HG03354 (cell line): ENCODE data around the gene TICRR.
A peak's percentile ranks its signal among the peaks of the same experiment; 100 is the strongest.
"Not testable (repeated sequence)": the region's sequence is repeated elsewhere in the genome, so short reads cannot be mapped to it uniquely, and the experiment has no call there.

Experiments
- ATAC-seq: cut with Tn5 transposase; IDR thresholded peaks from one replicate; pipeline ENCODE4 v1.9.1; 2021; ENCODE audit warnings: mild to moderate bottlenecking; ENCODE audit not compliant: unreplicated experiment, poor library complexity, severe bottlenecking

The TICRR gene

GRCh38 chr15:89566621-89567294 lies 8.5 kb upstream of the TICRR start:
- ATAC-seq = no peak

DNA sequence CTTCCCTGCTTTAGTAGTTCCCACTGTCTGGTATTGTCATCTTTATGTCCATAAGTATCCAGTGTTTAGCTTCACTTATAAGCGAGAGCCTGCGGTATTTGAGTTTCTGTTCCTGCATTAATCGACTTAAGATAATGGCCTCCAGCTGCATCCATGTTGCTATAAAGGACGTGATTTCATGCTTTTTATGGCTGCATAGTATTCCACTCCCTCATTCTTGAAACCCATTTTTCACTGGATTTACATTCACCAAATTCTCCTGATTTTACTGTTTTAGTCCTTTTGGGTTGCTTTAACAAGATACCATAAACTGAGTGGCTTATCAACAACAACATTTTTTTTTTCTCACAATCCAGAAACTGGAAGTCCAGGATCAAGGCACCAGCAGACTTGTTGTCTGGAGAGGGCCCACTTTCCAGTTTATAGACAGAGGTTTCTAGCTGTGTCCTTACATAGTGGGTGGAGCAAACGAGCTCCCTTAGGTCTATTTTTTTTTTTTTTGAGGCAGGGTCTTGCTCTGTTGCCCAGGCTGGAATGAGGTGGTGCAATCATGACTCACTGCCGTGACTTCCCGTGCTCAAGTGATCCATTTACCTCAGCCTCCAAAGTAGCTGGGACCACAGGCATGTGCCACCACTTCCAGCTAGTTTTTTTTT lies 6.1 kb upstream of the TICRR start:
- no peak for ATAC-seq

GRCh38 chr15:89575656-89576416 lies 567 bp downstream of the TICRR start:
- ATAC-seq = peak; percentile 26

DNA sequence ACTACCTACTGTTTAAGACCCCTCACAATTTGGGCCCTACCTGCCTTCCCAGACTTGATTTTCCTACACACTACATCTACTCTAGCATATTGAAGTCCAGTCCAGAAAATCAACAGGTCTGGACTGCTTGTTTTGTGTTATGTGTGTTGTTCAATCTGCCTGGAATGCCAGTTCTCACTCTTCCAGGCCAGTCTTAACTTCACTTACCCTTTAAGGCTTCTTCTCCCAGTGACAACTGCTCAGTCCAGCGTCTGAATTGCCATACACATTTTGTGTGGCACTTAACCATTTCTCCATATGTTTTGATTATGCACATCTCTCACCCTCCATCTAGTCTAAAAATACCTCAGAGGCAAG lies 1.1 kb downstream of the TICRR start:
- no peak for ATAC-seq

DNA sequence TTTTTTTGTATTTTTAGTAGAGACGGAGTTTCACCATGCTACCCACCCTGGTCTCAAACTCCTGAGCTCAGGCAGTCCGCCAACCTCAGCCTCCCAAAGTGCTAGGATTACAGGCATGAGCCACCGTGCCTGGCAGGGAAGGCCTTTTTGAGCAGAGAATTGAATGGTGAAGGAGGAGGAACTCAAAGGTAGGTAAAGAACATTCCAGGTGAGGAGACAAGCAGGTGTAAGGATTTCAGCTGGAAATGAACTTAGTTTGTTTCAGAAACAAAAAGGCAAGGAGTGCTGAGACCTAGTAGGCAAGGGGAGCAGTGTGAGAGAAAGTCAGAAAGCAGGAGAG lies 2.5 kb downstream of the TICRR start:
- no peak for ATAC-seq

DNA sequence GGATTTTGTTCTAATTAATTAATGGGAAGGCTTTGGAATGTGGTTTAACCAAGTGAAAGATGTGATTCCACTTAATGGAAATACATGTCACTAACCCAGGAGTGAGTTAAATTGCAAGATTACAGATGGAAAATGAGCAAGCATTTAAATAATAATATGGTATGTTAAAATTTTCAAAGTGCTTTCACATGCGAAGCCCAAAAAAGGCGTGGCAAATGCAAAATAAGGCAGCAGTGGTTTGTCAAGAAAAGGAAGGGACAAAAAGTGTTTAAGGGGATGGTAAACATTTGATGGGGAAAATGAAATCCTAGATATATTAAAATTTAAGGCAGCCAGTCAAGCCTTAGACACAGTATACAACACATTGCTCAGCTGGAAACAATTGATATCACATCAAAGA lies 2.9 kb downstream of the TICRR start:
- no peak for ATAC-seq

GRCh38 chr15:89580747-89581146 lies 5.5 kb downstream of the TICRR start:
- not testable (repeated sequence) for ATAC-seq

DNA sequence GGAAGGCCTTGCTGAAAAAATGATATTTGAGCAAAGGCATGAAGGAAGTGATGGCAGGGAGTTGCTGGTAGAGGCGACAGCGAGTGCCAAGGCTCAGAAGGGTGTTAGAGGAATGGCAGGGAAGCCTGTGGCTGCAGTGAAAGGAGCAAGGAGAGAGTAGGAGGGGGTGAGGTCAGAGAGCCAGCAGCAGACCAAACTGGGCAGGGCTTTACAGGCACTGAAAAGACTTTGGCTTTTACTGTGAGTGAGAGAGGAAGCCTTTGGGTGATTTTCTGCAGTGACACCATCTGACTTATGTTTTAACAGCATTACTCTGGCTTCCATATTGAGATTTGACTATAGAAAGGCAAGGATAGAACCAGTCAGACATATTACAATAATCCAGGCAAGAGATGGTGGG lies 11.4 kb downstream of the TICRR start:
- no peak for ATAC-seq

DNA sequence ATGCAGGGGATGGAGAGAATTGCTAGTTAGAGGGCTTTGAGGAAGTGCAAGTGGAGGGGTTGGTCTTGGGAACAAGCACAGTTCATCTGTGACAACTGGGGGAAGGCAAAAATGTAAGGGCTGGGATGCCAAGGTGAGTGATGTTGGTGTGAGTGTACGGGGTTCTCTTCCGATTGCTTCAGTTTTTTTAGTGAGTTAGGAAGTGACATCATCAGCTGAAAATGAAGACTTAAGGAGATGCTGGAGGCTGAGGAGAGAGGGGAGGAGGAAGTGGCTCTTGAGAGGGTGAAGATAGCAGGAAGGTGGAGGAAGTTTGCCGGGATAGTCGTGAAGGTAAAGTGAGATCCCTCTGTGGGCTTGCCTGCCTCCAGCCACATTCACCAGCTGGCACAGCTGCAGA lies 12.7 kb downstream of the TICRR start:
- no peak for ATAC-seq

- no peak for ATAC-seq
Observed at GRCh38 chr15:89591834-89592233, 16.6 kb downstream of the TICRR start.

GRCh38 chr15:89593018-89593417 lies 17.7 kb downstream of the TICRR start:
- no peak for ATAC-seq

GRCh38 chr15:89599021-89599420 lies 23.8 kb downstream of the TICRR start:
- no peak for ATAC-seq

DNA sequence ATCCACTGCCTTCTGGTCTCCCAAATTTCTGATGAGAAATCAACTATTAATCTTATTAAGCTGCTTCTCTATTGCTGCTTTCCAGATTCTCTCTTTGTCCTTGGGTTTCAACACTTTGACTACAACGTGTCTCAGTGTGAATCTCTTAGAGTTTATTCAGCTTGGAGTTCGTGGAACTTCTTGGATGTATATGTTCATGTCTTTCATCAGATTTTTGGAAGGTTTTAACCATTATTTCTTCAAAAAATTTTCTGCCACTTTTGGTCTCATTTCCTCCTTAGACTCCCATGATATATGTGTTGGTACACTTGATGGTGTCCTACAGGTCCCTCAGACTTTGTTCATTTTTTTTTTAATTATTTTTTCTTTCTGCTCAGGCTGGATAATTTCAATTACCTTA lies 36.0 kb downstream of the TICRR start:
- no peak for ATAC-seq

DNA sequence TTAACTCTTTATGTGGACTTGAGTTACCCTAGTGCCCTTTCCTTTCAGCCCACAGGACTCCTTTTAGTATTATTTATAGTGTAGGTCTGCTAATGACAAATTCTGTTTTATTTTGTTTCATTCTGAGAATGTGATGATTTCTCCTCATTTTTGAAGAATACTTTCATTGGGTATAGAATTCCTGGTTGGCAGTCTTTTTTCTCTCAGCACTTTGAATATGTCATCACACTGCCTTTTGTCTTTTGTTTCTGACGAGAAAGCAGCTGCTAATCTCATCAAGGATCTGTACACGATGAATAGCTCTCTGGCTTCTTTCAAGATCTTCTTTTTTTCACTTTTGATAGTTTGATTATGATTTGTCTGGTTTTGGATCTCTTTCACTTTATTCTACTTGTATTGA lies 37.8 kb downstream of the TICRR start:
- no peak for ATAC-seq

GRCh38 chr15:89614164-89614563 lies 38.9 kb downstream of the TICRR start:
- ATAC-seq = no peak

- ATAC-seq = no peak
Observed at GRCh38 chr15:89615135-89615534, 39.9 kb downstream of the TICRR start.

DNA sequence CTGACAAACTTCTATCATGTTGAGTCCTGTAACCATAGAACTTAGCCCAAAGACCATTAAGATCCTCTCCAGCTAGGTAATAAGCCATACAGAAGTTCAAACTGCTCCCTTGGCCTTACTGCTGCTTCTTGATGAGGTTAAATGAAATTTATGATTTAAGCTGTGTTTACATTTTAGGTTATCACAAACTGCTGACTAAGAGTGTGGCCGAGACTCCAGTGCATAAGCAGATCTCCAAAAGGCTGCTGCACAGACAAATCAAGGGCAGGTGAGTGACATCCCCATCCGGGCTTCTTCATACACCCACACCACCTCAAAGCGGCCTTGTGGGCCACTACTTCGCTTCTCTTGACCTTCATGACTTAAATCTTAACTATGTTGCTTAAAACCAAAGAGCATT lies 41.0 kb downstream of the TICRR start:
- ATAC-seq = no peak

DNA sequence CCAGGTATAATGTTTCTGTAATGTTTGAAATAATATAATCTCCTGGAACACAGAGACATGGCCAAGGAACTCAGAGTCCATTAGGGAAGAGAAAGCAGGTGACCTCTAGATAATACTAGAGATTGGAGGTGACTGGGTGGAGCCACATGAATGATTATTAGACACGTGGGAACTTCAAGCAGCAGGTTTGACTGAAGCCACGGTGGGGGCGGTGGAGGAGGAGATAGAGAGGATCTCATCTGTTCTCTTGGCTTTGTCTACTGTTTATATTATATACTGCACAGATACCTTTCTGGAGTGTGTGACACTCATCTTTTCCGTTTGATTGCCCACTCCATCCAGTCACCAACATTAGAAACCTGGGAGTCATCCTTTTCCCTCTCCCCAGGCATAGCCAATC lies 46.3 kb downstream of the TICRR start:
- no peak for ATAC-seq

DNA sequence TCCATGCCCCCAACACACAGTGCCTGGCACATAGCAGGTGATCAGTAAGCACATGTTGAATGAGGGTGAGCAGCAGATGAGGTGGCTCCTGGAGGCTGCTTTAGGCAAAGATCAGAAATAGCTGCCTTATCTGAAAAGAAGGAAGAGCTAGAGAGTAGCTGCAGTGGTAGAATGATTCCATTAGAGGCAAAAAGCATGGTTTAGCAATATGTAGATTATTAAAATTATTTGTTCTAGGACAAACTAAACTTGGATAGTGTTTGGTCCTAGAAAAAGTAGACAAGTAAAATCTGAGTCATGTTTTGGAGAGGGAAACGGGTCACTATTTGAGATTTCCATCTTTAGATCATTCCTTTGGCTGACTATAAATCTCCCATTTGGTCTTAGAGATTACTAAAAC lies 47.9 kb downstream of the TICRR start:
- ATAC-seq = no peak

DNA sequence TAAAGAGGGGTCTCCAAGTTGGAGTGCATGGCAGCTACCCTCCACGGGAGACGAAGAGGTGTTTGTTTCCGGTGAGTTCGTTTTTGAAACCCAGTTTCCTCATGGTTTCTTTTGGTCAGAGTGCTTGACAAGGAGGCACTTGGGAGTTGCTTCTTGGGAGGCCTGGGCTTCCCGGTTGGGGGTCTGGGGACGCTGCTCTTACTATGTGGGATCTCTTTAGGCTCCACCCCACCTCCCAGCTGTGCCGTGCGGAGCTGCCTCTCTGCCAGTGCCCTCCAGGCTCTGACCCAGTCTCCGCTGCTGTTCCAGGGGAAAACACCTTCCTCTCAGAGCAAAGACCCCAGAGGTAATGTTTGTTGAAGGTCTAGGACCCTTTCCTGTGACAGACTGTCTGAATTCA lies 50.4 kb downstream of the TICRR start:
- ATAC-seq = no peak

- no peak for ATAC-seq
Observed at GRCh38 chr15:89627256-89627970, 52.1 kb downstream of the TICRR start.
